PC-9 (cell line): ENCODE data around the gene TBC1D10B.

Experiments used
- CTCF ChIP-seq: fragments of 200-600 bp; sonication (generic); conservative IDR thresholded peaks from 2 replicates; pipeline ENCODE4 v1.6.1; 2017; ENCODE audit warnings: mixed run types, antibody characterized with exemption, mild to moderate bottlenecking, moderate library complexity
- EZH2 ChIP-seq: fragments of 200-600 bp; sonication (generic); IDR thresholded peaks from 2 replicates; pipeline ENCODE4 v1.8.0; 2017; ENCODE audit warnings: antibody characterized with exemption, low read depth

GRCh38 chr16:30401768-30402425, 31.6 kb upstream of the TBC1D10B start:
- TF ChIP-seq CTCF (no peak), EZH2 (no peak)
